Astrocyte (in vitro differentiated cells and primary cell): ENCODE results near the gene DNPH1.

ENCODE experiments used
- EZH2 ChIP-seq: IDR thresholded peaks from 2 replicates; pipeline ENCODE4 v1.6.1; 2012; ENCODE audit warnings: mild to moderate bottlenecking, low read length, inconsistent platforms; ENCODE audit not compliant: insufficient read depth
- TF ChIP-seq, protein P1 (sequence below): IDR thresholded peaks from 2 replicates; pipeline ENCODE4 v1.5.1; 2011; ENCODE audit warnings: low read depth, mild to moderate bottlenecking, inconsistent platforms, low read length, moderate library complexity; ENCODE audit not compliant: insufficient read depth

DNA sequence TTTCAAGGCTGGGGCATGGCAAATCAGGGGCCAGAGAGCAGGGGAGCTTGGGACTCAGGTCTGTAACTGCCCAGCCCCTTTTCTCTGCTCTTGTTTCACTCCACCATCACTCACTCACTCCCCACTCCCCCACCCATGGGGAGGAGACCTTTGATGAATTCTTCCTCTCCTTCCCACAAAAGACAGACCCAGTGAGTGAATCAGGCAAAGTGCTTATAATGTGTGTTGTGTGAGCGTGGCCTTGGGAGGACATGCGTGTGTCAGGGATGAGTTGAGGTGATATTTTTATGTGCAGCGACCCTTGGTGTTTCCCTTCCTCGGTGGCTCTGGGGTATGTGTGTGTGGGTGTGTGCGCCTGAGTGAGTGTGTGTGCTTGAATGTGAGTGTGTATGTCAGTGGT is 48.3 kb downstream of the DNPH1 start:
- TF ChIP-seq, protein P1, sequence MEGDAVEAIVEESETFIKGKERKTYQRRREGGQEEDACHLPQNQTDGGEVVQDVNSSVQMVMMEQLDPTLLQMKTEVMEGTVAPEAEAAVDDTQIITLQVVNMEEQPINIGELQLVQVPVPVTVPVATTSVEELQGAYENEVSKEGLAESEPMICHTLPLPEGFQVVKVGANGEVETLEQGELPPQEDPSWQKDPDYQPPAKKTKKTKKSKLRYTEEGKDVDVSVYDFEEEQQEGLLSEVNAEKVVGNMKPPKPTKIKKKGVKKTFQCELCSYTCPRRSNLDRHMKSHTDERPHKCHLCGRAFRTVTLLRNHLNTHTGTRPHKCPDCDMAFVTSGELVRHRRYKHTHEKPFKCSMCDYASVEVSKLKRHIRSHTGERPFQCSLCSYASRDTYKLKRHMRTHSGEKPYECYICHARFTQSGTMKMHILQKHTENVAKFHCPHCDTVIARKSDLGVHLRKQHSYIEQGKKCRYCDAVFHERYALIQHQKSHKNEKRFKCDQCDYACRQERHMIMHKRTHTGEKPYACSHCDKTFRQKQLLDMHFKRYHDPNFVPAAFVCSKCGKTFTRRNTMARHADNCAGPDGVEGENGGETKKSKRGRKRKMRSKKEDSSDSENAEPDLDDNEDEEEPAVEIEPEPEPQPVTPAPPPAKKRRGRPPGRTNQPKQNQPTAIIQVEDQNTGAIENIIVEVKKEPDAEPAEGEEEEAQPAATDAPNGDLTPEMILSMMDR = no peak
- no peak for TF ChIP-seq EZH2
